SU-DHL-6 (cell line): ENCODE measurements around the gene TAF11L6.
"Not testable (repeated sequence)": the region's sequence is repeated elsewhere in the genome, so short reads cannot be mapped to it uniquely, and the experiment has no call there.

Experiments used
- H2AFZ ChIP-seq: fragments of 200-600 bp; sonication (generic); 2 replicates; pipeline ENCODE4 v1.6.1; 2014; ENCODE audit warnings: low read depth, mild to moderate bottlenecking, moderate library complexity, mixed read lengths, antibody characterized with exemption, low read length; ENCODE audit not compliant: severe bottlenecking
- H3F3A ChIP-seq: fragments of 200-600 bp; shearing (Covaris generic); 2 replicates; pipeline ENCODE4 v1.6.0; 2016; ENCODE audit warnings: antibody characterized with exemption, mild to moderate bottlenecking; ENCODE audit not compliant: insufficient read depth
- H3K27ac ChIP-seq: fragments of 200-600 bp; sonication (generic); 2 replicates; pipeline ENCODE4 v1.5.1; 2016; ENCODE audit warnings: low read depth, mild to moderate bottlenecking, low read length, moderate library complexity, mixed read lengths
- H3K27me3 ChIP-seq: fragments of 200-600 bp; sonication (generic), shearing (Covaris generic); 2 replicates; pipeline ENCODE4 v1.6.0; 2014; ENCODE audit warnings: mild to moderate bottlenecking, low read length
- H3K36me3 ChIP-seq: fragments of 200-600 bp; sonication (generic); 2 replicates; pipeline ENCODE4 v1.6.1; 2014; ENCODE audit warnings: mild to moderate bottlenecking, low read length, mixed read lengths
- H3K4me2 ChIP-seq: fragments of 300-600, 200-600 bp; shearing (Covaris generic), sonication (generic); 2 replicates; pipeline ENCODE4 v1.6.0; 2014; ENCODE audit warnings: low read length, low read depth, mild to moderate bottlenecking; ENCODE audit not compliant: poor library complexity, severe bottlenecking
- H3K4me3 ChIP-seq: fragments of 200-600 bp; sonication (generic); 2 replicates; pipeline ENCODE4 v1.5.1; 2014; ENCODE audit warnings: antibody characterized with exemption, low read length, mild to moderate bottlenecking, mixed read lengths; ENCODE audit not compliant: insufficient read depth, poor library complexity, severe bottlenecking
- H3K79me2 ChIP-seq: fragments of 200-600 bp; sonication (generic); 2 replicates; pipeline ENCODE4 v1.6.1; 2014; ENCODE audit warnings: mild to moderate bottlenecking, low read length, moderate library complexity; ENCODE audit not compliant: insufficient read depth
- H3K9ac ChIP-seq: fragments of 200-600 bp; sonication (generic); 2 replicates; pipeline ENCODE4 v1.7.0; 2014; ENCODE audit warnings: mild to moderate bottlenecking, low read length
- H3K9me2 ChIP-seq: fragments of 200-600 bp; sonication (generic); replicated peaks from 2 replicates; pipeline ENCODE4 v1.6.1; 2014; ENCODE audit warnings: low read length; ENCODE audit not compliant: insufficient read depth
- H3K9me3 ChIP-seq: fragments of 200-600 bp; sonication (generic); 2 replicates; pipeline ENCODE4 v1.6.1; 2014; ENCODE audit warnings: low read length, mixed read lengths; ENCODE audit not compliant: insufficient read depth
- H4K20me1 ChIP-seq: fragments of 200-600 bp; sonication (generic); 2 replicates; pipeline ENCODE4 v1.6.1; 2014; ENCODE audit warnings: low read depth, mild to moderate bottlenecking, antibody characterized with exemption, low read length, moderate library complexity, mixed read lengths
- EZH2phosphoT487 ChIP-seq: fragments of 200-600 bp; sonication (generic), shearing (Covaris generic); conservative IDR thresholded peaks from 2 replicates; pipeline ENCODE4 v1.6.1; 2018; ENCODE audit warnings: mild to moderate bottlenecking, antibody characterized with exemption, low read length, moderate library complexity, mixed read lengths
- TF ChIP-seq, protein P1 (sequence below): fragments of 200-600 bp; sonication (generic); IDR thresholded peaks from one replicate; pipeline ENCODE4 v1.5.1; 2017; ENCODE audit warnings: antibody characterized with exemption, mild to moderate bottlenecking, low read length, moderate library complexity; ENCODE audit not compliant: insufficient read depth, poor library complexity, severe bottlenecking

TAF11L6 gene

DNA sequence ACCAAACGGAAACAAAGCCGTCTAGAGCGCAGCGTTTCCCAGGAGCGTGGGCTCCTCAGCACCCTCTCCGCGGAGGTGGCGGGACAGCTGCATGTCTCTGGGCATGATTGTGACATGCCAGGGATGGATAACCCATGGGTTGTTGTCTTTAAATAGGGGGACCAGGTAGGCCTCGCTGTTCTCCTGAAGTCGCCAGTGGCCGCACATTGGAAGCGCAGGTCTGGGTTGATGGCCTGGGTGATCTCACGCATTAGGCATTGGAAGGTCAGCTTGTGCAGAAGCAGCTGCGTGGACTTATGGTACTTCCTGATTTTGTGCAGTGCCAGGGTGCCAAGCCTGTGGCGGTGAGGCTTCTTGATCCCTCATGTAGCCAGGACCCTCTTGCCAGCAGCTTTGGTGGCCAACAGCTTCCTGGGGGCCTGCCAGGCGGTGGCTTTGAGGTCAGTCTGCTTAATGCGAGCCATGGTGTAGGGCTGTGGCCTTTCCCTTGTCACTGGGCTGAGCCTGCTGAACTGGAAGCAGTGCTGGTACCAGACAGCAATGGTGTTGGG, 16.6 kb upstream of the TAF11L6 start:
- no peak overlapping the region for H3K4me3 ChIP-seq
- no peak for TF ChIP-seq EZH2phosphoT487
- TF ChIP-seq, protein P1, sequence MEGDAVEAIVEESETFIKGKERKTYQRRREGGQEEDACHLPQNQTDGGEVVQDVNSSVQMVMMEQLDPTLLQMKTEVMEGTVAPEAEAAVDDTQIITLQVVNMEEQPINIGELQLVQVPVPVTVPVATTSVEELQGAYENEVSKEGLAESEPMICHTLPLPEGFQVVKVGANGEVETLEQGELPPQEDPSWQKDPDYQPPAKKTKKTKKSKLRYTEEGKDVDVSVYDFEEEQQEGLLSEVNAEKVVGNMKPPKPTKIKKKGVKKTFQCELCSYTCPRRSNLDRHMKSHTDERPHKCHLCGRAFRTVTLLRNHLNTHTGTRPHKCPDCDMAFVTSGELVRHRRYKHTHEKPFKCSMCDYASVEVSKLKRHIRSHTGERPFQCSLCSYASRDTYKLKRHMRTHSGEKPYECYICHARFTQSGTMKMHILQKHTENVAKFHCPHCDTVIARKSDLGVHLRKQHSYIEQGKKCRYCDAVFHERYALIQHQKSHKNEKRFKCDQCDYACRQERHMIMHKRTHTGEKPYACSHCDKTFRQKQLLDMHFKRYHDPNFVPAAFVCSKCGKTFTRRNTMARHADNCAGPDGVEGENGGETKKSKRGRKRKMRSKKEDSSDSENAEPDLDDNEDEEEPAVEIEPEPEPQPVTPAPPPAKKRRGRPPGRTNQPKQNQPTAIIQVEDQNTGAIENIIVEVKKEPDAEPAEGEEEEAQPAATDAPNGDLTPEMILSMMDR = no peak
- no peaks in the 10 kb centered on the region for H3F3A ChIP-seq
- H3K9ac ChIP-seq = no peak overlapping the region
- H3K9me3 ChIP-seq = no peaks in the 10 kb centered on the region
- H2AFZ ChIP-seq = no peak overlapping the region
- H3K4me2 ChIP-seq = no peak overlapping the region
- no peaks in the 10 kb centered on the region for H3K27me3 ChIP-seq
- no peaks in the 10 kb centered on the region for H4K20me1 ChIP-seq
- H3K27ac ChIP-seq = no peak overlapping the region
- H3K79me2 ChIP-seq = no peaks in the 10 kb centered on the region
- no peaks in the 10 kb centered on the region for H3K36me3 ChIP-seq
- no peaks in the 10 kb centered on the region for H3K9me2 ChIP-seq

DNA sequence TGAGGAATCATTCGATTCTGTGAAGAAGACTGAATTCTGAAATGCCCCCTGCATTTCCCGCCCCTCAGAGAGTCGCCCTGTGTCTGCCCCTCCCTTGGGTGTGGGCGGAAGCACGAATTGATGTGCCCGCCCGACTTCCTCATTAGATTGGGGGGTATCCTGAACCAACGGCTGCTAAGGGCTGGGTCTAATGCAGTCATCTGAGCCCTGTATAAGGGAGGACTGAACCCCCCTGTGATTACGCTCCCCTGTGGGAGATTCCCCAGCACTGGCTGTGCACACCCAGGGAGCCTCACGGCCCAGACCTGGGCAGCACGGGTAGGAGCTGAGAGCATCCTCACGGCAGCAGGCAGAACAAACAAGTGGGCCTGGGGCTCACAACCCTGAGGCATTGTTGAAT, 10.9 kb upstream of the TAF11L6 start:
- H4K20me1 ChIP-seq, H3K9me2 ChIP-seq, H3K9ac ChIP-seq, H3K4me2 ChIP-seq, H3K79me2 ChIP-seq, H3K36me3 ChIP-seq, H3K4me3 ChIP-seq, H3K9me3 ChIP-seq, H3F3A ChIP-seq, H3K27me3 ChIP-seq, H3K27ac ChIP-seq, H2AFZ ChIP-seq: not testable (repeated sequence)

DNA sequence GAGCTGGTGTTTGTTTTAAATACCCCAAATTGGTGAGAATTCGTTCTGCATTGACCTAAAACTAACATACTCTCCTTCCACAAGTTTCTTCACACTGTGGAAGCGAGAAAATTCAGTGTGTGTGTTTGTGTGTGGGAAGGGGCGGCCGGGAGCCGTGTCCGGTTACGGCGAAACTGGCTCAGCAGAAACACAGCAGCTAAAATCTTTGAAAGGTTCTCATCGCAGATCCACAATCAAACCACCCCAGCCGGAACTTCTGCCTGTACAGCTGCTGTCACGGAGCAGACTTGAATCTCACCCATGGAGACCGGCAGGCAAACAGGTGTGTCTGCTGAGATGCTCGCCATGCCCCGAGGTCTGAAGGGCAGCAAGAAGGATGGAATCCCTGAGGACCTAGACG, 10.4 kb upstream of the TAF11L6 start, which contains the start of gene TAF11L3:
TAF11L3 (plus strand) TSS at position 301 of the 400 bp plus-strand sequence.
- H3K4me2 ChIP-seq, H3K9ac ChIP-seq, H3K4me3 ChIP-seq, H3K79me2 ChIP-seq, H3K9me3 ChIP-seq, H3K27ac ChIP-seq, H3K9me2 ChIP-seq, H4K20me1 ChIP-seq, H3K27me3 ChIP-seq, H2AFZ ChIP-seq, H3K36me3 ChIP-seq, H3F3A ChIP-seq: not testable (repeated sequence)

DNA sequence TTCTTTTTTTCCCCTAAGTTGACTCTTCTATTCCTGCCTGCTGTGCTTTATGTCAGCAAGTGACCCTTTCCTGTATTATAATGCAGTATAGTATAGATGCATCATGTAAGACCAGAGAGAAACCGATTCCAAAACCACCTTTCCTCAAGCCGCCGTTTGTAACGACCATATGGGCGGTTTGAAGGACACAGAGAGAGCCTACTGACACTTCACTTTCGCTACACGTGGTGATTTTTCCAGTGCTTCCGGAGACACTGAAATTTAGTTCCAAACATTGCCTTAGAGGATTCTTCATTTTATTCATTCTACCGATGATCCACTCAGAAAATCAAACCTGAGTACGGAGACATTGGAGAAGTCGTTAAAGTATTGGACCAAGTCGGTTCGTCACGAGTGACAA, 9.0 kb upstream of the TAF11L6 start:
- H3K9me3 ChIP-seq = not testable (repeated sequence)

DNA sequence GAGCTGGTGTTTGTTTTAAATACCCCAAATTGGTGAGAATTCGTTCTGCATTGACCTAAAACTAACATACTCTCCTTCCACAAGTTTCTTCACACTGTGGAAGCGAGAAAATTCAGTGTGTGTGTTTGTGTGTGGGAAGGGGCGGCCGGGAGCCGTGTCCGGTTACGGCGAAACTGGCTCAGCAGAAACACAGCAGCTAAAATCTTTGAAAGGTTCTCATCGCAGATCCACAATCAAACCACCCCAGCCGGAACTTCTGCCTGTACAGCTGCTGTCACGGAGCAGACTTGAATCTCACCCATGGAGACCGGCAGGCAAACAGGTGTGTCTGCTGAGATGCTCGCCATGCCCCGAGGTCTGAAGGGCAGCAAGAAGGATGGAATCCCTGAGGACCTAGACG, 7.0 kb upstream of the TAF11L6 start, which contains the start of gene TAF11L4:
TAF11L4 (plus strand) TSS at position 301 of the 400 bp plus-strand sequence.
- H2AFZ ChIP-seq, H3K27me3 ChIP-seq, H3K4me2 ChIP-seq, H3F3A ChIP-seq, H3K79me2 ChIP-seq, H3K9me3 ChIP-seq, H3K27ac ChIP-seq, H3K36me3 ChIP-seq, H4K20me1 ChIP-seq, H3K4me3 ChIP-seq, H3K9ac ChIP-seq, H3K9me2 ChIP-seq: not testable (repeated sequence)

More for the DNA sequence above, 9.0 kb upstream of the TAF11L6 start:
- H3K4me3 ChIP-seq, H3K36me3 ChIP-seq, H3K27me3 ChIP-seq, H4K20me1 ChIP-seq, H3K9ac ChIP-seq, H3K4me2 ChIP-seq, H3K27ac ChIP-seq, H3K9me2 ChIP-seq, H3F3A ChIP-seq, H2AFZ ChIP-seq, H3K79me2 ChIP-seq: not testable (repeated sequence)

DNA sequence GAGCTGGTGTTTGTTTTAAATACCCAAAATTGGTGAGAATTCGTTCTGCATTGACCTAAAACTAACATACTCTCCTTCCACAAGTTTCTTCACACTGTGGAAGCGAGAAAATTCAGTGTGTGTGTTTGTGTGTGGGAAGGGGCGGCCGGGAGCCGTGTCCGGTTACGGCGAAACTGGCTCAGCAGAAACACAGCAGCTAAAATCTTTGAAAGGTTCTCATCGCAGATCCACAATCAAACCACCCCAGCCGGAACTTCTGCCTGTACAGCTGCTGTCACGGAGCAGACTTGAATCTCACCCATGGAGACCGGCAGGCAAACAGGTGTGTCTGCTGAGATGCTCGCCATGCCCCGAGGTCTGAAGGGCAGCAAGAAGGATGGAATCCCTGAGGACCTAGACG, 3.5 kb upstream of the TAF11L6 start, which contains the start of gene TAF11L5:
TAF11L5 (plus strand) TSS at position 301 of the 400 bp plus-strand sequence.
- not testable (repeated sequence) for H2AFZ ChIP-seq, H3K79me2 ChIP-seq, H3F3A ChIP-seq, H3K27ac ChIP-seq, H3K36me3 ChIP-seq, H3K27me3 ChIP-seq, H3K4me2 ChIP-seq, H3K4me3 ChIP-seq, H4K20me1 ChIP-seq, H3K9me2 ChIP-seq, H3K9ac ChIP-seq, H3K9me3 ChIP-seq

DNA sequence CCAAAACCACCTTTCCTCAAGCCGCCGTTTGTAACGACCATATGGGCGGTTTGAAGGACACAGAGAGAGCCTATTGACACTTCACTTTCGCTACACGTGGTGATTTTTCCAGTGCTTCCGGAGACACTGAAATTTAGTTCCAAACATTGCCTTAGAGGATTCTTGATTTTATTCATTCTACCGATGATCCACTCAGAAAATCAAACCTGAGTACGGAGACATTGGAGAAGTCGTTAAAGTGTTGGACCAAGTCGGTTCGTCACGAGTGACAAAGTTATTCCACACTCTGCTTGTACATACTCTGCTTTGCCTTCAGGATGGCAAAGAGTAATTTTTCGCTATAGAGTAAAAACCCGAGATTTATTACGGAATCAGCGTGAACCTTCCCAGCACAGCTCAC, 2.0 kb upstream of the TAF11L6 start:
- not testable (repeated sequence) for H4K20me1 ChIP-seq, H3K4me2 ChIP-seq, H3K9me2 ChIP-seq, H3K36me3 ChIP-seq, H2AFZ ChIP-seq, H3K9ac ChIP-seq, H3K4me3 ChIP-seq, H3K27me3 ChIP-seq, H3K27ac ChIP-seq, H3K9me3 ChIP-seq, H3K79me2 ChIP-seq, H3F3A ChIP-seq
